GM21515 (cell line): ENCODE data around the gene VPS26C.
A peak's percentile ranks its signal among the peaks of the same experiment; 100 is the strongest.

Experiments
- ATAC-seq: cut with Tn5 transposase; IDR thresholded peaks from one replicate; pipeline ENCODE4 v1.9.1; 2021; ENCODE audit not compliant: unreplicated experiment

VPS26C gene

DNA sequence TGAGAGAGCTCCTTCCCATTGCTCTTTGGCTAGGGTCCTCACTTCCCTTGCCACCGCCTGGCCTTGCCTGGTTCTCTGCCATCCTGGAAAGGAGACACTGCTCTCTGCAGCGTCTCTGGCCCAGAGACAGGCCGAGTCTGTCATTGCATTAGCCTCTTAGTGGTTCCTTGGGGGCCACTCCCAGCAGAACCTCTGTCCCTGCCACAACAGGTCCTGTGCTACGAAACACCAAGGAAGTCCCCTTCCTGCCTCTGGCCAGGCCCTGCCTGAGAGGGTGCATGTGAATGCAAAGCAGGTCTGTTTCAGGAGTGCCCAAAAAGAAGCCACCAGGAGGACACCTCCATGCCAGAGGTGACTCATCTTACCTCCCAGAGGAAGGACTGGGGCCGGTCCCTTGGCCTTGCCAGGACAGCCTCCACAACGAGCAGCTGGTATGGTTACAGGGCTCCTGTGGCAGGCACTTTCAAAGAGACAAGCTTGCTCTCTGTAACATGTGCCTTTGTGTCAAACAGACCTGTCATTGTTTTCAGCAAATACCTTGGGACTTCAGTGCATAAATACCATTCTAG is 59.6 kb downstream of the VPS26C start:
- peak; percentile 43 for ATAC-seq

DNA sequence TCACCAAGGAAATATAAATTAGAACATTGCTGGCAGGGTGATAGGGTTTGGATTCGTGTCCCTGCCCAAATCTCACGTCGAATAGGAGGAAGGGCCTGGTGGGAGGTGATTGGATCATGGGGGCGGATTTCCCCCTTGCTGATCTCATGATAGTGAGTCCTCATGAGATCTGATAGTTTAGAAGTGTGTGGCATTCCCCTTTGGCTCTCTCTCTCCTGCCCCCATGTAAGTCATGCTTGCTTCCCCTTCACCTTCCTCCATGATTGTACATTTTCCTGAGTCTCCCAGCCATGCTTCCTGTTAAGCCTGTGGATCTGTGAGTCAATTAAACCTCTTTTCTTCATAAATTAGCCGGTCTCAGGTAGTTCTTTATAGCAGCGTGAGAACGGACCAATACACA is 60.6 kb downstream of the VPS26C start:
- ATAC-seq: no peak

DNA sequence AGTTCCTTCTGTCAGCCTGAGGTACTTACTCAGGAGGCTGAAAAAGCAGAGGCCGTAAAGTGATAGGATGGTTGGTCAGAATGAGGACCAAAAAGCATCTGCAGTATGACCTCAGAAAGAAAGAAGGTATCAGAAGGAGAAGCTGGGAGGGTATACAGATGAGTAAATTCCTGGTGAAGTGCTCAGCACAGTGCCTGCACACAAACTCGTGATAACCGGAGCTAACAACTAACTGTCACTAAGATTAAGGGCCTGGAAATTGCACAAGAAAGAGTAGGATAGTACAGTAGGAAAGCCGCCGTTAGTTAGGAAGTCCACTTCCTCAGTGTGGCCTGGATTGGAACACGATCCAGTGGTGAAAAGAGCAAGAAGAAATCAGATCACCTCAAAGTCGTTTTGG is 62.6 kb downstream of the VPS26C start:
- ATAC-seq: no peak

DNA sequence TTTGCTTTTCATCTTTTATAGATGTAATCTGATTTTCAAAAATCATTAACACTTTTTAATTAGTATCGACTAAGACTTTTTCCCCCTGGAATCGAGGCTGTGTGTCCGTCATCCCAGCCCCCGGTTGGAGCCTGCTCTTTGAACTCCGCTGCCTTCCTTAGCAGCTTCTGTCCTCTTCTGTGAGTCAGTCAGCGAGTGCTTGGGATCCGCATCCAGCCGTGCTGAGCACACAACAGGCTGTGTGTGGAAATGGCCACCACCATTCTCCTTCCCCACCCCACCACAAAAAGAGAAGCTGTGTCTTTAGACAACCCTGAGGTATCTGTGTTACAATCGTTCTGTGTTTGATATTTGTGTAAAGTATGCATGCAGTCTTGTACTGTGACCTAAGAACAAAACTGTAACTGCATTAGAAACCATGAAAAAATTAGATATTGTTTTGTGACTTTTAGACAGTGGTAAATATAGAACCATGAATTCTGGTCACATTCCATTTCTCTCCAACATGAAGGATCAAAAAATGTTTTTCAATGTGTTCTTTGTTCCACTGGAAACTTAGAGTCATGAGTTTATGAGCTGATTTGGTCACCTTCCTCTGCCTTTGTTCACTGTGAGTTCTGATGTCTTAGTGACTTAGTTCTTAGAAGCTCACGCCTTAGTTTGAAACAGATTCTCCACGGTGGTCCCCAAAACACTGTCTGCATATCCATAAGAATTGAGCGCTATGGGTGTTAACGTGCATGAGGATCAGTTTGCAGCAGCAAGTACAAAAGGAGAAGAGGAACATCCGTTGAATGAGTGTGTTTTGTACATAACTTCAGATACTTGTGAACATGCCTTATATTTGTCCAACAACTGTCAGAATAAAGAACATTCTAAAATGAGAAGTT is 64.7 kb downstream of the VPS26C start:
- ATAC-seq: no peak

DNA sequence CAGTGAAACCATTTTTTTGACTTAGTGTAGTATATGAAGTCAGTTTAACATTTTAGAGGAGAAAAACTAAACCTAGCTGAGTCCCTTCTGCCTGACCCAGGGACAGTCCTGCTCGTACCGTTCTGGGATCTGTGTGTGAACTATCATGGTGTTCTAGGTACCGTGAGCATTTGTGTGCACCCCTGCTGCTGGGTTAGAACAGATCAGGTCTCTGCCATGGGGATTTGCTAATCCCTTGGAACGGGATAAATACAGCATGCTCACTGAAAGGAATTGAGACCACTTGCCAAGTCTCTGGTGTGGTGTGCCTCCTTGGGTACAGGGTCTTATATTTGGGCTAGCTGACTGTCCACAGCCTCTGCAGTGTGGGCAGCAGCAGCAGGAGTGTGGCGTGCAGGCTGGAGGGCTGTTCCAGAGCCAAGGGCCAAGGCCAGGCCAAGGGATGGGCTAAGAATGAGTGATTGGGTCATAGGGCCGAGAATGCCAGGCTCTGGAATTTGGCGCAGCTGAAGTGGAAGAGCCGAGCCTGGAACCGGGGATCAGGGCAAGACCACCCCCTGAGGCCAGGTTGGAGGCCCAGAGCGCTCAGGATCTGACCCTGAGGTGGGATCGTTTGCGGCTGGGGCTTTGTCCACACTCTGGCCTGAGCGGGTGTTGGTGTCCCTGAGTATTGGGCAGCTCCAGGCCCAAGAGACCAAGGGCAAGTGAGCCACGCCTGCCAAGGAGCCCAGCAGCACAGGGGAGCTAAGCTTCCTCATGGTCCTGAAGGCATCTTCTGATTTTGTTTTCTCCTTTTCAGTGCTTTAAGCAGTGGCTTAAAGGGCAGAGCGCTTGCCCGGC is 66.3 kb downstream of the VPS26C start:
- ATAC-seq: no peak

DNA sequence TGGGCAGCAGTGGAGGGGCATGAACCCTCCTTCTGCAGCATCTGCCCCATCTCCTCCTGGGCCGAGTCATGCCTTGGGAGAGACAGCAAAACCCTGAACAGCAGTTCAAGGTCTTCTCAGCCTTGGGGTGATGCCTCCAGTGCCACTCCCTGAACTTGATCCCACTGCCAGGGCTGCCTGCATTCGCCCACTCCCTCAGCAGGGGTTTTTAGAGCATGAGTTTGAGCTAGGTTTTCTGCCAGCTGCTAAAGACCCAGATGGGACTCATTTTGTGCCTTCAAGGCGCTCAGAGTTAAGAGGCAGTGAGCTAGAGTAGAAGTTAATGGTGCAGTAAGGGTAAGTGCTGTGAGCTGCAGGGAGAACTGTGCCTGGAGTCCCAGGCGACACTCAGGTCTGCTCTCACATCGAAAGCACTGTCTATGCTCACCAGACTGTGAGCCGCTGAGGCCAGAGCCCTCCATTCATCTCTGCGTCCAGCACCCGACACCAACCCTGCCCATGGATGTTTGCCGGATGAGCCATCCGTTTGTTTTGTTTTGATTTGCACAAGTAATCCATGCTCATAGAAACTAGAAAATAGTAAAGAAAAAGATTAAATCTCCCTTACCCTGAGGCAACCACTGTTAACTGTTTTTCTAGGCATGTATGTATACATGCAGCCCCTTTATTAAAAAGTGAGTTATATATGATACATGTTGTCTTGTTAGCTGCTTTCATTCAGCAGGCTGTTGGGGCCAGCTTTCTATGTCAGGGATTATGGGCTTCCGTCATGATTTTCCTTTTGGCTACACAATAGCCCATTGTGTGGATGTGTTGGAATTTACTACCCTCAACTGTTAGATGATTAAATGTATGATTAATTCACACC is 67.8 kb downstream of the VPS26C start:
- ATAC-seq: no peak

DNA sequence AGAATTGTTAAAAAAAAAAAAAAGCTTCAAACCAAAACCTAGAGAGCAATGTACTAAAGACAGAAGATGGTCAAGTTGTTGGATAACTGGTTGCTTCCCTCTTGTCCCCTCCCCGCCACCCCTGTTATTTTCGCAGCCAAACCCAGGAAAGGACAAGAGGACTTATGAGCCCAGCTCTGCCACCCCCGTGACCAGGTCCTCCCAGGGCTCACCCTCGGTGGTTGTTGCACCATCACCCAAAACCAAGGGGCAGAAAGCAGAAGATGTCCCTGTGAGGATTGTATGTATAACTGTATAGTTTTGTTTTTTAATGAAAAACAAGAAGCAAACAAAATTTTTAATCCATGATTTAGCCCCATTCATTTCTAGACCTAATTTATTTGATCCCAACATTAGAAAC is 69.4 kb downstream of the VPS26C start:
- no peak for ATAC-seq

DNA sequence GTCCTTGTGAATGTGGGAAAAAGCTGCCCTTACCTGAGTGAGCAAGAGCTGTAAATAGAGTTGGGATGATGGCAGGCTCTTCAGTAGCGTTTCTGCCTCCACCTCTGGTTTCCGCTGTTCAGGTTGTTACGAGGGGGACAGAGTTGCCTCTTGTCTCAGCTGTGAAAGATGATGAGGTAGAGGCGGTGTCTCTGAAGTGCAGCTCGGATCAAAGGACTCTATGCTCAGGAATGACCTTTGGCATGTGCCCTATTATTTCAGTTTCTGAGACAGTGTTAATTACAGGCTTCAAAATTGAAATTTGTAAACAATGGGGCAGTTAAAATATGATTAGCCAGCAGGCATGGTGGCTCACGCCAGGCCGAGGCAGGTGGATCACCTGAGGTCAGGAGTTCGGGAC is 70.3 kb downstream of the VPS26C start:
- ATAC-seq: no peak

DNA sequence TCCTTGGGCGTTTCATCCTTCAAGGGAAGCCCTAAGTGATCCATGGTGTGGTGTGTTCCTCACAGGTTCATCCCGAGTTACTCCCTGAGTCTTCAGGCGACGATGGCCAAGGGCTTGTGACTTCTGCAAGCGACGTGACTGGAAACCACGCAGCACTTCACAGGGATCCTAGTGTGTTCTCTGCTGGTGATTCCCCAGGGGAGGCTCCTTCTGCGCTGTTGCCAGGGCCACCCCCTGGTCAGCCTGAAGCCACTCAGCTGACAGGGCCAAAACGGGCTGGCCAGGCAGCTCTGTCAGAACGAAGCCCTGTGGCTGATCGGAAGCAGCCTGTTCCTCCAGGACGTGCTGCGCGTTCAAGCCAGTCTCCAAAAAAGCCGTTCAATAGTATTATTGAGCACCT is 71.5 kb downstream of the VPS26C start:
- ATAC-seq: no peak

DNA sequence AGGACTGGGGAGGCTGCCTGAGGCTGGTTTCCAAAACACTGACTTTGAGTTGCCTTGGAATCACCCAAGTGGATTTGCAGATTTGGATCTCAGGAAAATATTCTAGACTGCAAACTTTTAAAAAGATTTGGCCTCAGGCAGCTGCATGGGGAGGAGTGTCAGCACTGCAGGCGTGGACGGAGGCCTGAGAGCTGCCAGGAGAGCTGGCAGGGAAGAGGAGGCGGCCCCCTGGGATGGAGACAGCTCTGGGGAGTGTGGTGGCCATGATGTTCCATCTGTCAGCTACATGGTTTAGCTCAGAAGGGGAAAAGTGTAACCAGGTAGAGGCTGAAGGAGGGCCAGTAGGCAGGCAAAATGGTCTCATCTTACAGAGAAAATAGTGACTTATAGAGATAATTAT is 72.1 kb downstream of the VPS26C start:
- no peak for ATAC-seq

DNA sequence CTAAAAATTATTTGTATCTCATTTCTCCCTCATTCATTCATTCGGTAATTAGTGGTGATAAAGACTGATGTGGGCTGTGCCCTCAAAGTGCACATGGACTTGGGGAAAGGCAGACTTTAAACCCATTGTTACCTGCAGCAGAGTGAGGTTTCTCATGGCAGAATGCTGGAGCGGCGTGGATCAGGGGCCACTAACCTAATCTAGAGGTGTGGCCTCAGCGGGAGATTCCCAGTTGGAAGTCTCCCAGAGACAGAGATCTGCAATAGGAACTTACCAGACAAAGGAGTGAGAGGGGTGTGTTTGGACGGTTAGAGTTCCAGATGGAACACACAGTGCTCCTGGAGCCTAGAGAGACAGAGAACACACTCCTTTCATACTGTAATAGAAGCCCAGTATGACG is 73.5 kb downstream of the VPS26C start:
- ATAC-seq: no peak

DNA sequence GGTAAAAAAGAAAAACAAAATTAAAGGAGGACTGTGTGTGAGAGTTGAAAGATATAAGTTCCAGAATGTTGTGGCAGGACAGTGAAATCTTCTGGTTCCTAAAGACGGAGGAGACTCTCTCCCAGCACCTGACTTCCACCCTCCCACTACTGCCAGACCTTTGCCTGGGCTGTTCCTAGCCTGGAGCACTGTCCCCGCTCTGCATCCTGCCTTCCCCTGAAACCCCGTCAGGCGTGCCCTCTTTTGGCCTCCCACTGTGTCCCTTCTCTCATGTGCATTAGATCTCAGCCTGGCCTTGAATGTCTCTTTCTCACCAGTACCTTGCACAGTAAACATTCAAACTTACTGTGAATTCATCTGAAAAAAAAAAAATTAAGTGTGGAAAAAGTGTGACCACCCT is 74.1 kb downstream of the VPS26C start:
- ATAC-seq: no peak

DNA sequence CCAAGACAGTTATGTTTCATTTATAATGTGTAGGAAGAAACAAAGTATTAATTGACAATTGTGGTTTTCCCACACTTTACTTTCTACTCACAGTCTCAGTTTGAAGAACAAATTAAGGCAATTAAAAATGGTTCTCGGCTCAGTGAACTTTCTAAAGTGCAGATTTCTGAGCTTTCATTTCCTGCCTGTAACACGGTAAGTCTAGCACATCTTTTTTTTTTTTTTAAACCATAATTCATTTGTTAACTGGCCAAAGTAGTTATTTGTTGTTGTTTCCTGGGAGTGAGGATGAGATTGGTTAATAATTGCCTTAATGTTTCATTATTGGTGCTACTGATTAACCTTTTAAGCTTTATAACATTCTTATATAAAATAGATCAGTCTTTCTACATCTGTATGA is 75.1 kb downstream of the VPS26C start:
- no peak for ATAC-seq

DNA sequence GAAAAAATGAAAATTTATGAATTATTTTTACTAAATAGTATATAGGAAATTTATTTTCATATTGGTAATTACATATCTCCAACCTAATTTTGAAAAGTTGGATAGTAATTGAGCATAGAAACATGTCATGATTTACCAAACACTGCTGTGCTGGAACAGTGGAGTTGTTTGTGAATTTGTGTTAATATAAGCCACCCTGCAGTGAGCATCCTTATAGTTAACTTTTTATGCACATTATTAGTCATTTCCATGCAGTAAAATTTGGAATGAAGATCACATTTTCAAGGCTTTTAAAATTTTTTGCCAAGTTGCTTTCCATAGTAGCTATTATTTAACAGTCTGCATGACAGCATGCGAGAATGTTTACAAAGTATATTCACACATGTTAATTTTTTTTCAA is 78.3 kb downstream of the VPS26C start:
- no peak for ATAC-seq

DNA sequence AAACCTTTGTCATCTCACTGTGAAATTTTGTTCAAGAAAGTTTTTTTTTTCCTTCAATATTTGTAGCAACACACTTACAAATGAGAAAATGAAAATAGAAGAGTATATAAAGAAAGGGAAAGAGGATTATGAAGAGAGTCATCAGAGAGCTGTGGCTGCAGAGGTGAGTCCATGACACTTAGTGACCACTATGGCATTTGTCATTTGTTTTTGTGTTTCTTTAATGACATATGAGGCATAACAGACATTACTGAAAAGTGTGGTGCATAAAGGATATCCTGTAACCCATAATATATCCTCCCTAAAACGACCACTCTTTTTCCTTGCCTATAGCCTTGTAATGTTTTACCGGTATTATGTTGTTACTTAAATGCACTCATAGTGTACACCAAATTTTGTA is 80.2 kb downstream of the VPS26C start:
- no peak for ATAC-seq

DNA sequence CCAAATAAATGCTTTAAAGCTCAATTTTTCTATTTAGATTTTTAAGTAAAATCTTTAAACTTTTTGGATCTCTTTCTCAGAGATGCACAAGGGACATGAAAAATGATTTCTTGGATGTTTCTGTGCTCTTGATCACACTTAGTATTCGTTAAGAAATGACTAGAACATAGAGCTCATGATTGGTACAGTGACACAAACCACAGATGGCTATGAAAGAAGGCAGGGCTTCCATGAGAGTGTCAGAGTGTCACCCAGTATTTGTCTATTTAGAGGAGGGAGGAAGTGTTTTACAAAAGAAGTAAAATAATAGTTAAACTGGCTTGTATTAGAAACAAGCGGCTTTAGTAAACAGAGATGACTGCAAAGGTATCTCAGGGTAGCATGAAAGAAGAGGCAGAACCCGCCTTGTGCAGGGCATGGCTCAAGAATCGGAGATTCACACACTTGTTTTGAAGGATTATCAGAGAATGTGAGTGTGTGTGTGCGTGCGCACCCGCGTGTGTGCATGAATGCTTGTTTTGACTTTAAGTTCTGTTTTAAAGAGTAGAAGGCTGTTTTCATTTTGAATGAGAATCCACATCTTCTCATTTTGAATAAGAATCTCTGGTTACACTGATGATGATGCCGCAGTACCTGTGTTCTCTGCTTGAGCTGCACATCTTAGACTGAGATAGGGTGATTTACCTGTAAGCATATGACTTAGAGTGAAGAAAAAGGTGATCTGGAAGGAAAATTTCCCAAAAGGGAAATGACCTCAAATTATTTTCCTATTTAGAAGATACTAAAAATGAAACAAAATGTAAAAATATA is 82.1 kb downstream of the VPS26C start:
- ATAC-seq: no peak

DNA sequence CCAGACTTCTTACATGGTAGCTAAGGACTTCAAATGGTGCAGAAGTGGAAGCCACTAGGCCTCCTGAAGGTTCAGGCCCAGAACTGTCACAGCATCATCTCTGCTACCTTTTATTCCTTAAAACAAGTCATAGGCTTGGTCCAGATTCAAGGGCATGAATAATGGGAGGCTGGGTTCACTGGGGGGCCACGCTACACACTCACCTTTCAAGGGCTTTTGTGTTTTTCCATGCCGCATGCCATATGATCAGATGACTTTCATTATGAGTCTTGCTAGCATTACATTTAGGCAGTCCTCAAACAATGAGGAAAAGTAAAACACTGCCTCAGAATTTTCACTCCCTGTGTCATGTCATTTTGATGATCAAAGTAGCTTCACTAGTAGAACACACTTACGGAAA is 83.4 kb downstream of the VPS26C start:
- ATAC-seq: no peak

DNA sequence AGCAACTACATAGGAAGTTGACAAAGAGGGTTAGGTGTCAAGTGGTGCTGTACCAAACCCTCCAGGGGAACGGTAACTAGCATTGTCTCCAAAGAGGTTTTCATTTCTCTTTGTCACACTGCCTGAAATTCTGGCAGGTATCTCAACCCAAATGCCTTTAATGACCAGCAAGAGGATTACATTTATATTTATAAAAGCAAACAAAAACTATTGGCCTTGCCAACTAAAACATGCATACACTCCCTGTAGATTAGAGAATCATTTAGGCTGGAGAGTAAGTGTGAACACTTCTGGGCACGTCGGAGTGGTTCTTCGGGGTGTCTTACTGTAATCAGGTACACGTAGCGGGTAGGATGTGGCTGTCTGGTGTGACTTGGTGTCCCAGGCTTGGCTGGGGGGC is 84.9 kb downstream of the VPS26C start:
- no peak for ATAC-seq

DNA sequence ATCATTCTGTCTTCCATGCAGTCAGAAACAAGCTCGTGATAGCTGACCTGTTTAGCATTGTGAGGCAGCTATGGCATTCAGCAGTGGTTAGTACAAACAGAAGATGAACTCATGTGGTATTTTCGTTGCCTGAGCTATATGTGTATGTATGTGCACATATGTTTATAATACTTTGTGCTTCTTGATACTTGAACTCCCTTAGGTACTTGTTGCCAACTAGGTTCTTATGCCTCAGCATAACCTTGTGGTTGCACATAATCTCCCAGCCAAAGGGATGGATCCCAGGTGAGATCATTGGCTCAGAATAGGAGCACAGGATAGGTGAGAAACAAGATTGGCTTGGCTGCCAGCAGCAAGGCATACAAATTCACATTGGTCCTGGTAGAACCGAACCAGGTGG is 86.1 kb downstream of the VPS26C start:
- no peak for ATAC-seq

DNA sequence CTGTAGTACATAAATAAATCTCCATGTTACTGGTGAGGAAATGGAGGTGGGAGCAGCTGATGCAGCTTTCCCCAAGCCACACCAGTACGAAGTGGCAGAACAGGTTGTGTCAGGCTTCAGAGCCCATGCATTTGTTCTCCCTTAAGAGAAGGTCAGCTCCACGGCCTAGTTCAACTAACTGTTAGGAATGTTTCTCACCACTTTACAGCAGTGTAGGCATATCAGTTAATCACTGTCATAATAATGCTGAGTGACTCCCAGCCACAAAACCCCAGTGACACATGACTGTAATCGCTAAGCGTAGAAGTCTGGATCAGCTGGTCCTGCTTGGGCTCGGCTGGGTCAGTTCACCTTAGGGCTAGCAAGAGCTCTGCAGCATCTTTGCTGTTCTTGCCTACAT is 90.4 kb downstream of the VPS26C start:
- ATAC-seq: no peak
